ENCODE measurements around the gene NAB2.
A peak's percentile ranks its signal among the peaks of the same experiment; 100 is the strongest.
"Not testable (repeated sequence)": the region's sequence is repeated elsewhere in the genome, so short reads cannot be mapped to it uniquely, and the experiment has no call there.

The NAB2 gene

GRCh38 chr12:57069523-57069922, 19.4 kb upstream of the NAB2 start:
- peak; percentile 94 for DNase-seq

- DNase-seq = no peak
These were observed 16.3 kb upstream of the NAB2 start for GRCh38 chr12:57072661-57073060.

GRCh38 chr12:57073566-57074450, 15.1 kb upstream of the NAB2 start:
- DNase-seq = not testable (repeated sequence)

- peak; percentile 100 for DNase-seq
These were observed 10.2 kb upstream of the NAB2 start, which contains the start of gene NEMP1 for GRCh38 chr12:57078519-57079404. Gene NEMP1 (minus strand): TSS chr12:57078791. CDS start chr12:57078745, 46 bp downstream.

GRCh38 chr12:57079821-57080220, 9.1 kb upstream of the NAB2 start:
- no peak for DNase-seq

- DNase-seq = no peak
These were observed 8.1 kb upstream of the NAB2 start for GRCh38 chr12:57080855-57081254.

- peak; percentile 74 for DNase-seq
These were observed 2.9 kb upstream of the NAB2 start for GRCh38 chr12:57085999-57086492.

GRCh38 chr12:57086493-57087009, 2.4 kb upstream of the NAB2 start:
- peak; percentile 73 for DNase-seq

- peak; percentile 92 for DNase-seq
These were observed 1.8 kb upstream of the NAB2 start for GRCh38 chr12:57087010-57087690.

- peak; percentile 90 for DNase-seq
These were observed 1.1 kb upstream of the NAB2 start for GRCh38 chr12:57087691-57088353.

- DNase-seq = peak; percentile 79
These were observed 644 bp downstream of the NAB2 start for GRCh38 chr12:57089271-57090245.

GRCh38 chr12:57090490-57090889, 1.6 kb downstream of the NAB2 start:
- DNase-seq = no peak

- no peak for DNase-seq
These were observed 2.2 kb downstream of the NAB2 start for GRCh38 chr12:57090924-57091637.

GRCh38 chr12:57091638-57092528, 3.0 kb downstream of the NAB2 start:
- DNase-seq = no peak

- DNase-seq = no peak
These were observed 3.6 kb downstream of the NAB2 start for GRCh38 chr12:57092529-57092862.

GRCh38 chr12:57092876-57093414, 4.0 kb downstream of the NAB2 start:
- no peak for DNase-seq

- peak; percentile 80 for DNase-seq
These were observed 4.7 kb downstream of the NAB2 start for GRCh38 chr12:57093415-57094207.
